ENCODE results near the gene CYP27A1.

CYP27A1 gene

GRCh38 chr2:218776488-218776887 is 5.5 kb upstream of the CYP27A1 start:
- no peak for DNase-seq

GRCh38 chr2:218777276-218777990 is 4.5 kb upstream of the CYP27A1 start:
- no peak for DNase-seq

- no peak for DNase-seq
These were observed 1.9 kb upstream of the CYP27A1 start for GRCh38 chr2:218780046-218780445.

DNA sequence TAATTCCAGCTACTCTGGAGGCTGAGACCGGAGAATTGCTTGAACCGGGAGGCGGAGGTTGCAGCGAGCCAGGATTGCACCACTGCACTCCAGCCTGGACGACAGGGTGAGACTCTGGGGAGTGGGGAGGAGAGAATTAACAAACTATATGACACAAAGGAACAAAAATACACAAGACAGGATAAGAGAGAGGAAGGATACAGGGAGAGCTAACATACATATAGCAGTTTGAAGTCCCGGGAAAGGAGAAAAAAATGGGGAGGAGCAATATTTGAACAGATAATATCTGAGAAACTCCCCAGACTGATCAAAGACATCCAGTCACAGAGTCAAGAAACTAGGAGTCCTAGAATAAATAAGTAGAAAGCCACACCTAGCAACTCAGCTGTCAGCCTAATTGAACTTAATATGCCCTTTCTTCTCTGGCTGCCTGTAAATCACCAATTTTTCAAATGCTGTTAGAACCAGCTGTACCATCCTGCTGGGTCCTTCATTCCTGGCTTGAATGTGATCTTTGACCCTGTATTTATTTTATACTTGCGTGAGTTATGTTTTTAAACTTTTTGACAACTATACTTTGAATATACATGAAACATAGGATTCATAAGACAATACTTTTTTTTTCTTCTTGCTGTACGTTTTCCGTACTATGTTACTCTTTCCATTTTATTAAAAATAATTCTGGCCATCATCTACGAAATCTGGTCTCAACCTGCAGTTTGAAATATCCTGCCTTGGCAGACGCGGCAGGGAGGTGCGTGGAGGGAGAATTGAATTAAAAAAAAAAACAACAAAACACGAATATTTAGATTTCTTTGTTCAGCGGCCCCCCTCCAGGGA is 876 bp upstream of the CYP27A1 start:
- no peak for DNase-seq

GRCh38 chr2:218782528-218782844 is 539 bp downstream of the CYP27A1 start:
- DNase-seq: no peak

GRCh38 chr2:218783688-218784087 is 1.7 kb downstream of the CYP27A1 start:
- no peak for DNase-seq

GRCh38 chr2:218785103-218785502 is 3.2 kb downstream of the CYP27A1 start:
- no peak for DNase-seq

- no peak for DNase-seq
These were observed 4.2 kb downstream of the CYP27A1 start for GRCh38 chr2:218786133-218786532.

- DNase-seq: no peak
These were observed 6.7 kb downstream of the CYP27A1 start for GRCh38 chr2:218788529-218789255.

DNA sequence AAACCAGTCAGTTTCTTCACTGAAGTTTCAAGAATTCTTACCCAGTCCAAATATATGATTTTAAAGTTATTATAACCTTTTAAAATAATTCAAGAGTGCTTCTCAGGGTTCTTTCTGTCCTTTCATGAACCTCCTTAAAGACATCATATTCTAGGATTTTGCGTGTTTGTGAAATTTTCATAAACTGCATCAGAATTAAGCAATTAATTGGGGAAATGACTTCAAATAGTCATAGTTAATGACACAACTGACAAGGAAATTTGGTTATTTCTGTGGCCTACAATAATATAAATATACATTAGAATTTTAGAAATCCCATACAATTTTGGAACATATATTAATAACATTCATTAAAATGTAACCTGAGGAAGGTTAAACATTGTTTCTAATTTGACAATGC is 10.5 kb downstream of the CYP27A1 start:
- DNase-seq: no peak

- no peak for DNase-seq
These were observed 14.7 kb downstream of the CYP27A1 start for GRCh38 chr2:218796691-218797090.

- no peak for DNase-seq
These were observed 17.0 kb downstream of the CYP27A1 start for GRCh38 chr2:218798767-218799504.

DNA sequence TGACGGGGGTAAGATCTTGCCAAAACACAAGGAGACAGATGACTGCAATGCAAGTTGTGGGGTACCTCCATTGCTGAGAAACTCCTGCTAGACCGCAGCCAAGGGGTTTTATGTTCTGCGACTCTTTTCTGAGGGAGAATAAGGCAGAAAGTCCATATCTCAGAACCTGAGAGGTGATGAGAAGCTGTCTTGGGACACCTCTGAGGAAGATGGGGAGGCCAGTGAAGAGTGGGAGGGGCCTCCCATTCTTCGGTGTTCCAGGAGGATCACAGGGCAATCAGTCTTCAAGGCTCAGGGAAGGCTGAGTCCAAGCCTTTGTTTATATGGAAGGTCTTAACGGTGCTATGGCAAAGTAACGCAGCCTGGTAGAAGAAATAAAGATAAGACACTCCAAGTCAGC is 18.0 kb downstream of the CYP27A1 start:
- no peak for DNase-seq

- no peak for DNase-seq
These were observed 20.5 kb downstream of the CYP27A1 start for GRCh38 chr2:218802386-218802994.

DNA sequence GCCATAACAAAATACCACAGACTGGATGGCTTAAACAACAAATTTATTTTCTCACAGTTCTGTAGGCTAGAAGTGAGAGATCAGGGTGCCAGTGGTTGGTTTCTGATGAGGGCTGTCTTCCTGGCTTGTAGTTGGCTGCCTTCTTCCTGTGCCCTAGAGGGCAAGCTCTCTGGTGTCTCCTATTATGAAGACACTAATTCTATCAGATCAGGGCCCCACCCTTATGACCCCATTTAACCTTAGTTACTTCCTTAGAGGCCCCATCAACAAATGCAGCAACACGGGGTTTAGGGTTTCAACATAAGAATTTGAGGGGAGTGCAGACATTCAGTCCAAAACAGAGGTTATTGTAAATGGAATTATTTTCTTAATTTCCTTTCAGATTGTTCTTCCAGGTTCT is 22.9 kb downstream of the CYP27A1 start:
- DNase-seq: no peak

DNA sequence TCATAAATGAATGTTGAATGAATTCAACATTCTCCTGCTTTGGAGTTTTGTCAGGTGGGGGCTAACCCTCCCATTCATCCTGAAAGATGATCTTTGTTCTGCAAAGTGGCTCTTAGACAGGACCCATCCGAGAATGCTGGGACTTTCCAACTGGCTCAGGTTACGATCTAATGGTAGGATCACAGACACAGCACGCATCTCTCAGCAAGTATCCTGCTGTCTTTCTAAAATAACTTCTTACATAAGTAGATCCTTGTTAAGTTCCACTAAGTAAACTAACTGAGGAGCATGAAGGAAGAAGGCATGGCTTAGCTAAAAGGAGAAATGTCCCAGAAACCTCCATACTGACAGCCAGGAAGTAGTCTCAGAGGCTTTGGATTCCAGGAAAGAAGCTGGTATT is 23.7 kb downstream of the CYP27A1 start:
- no peak for DNase-seq

DNA sequence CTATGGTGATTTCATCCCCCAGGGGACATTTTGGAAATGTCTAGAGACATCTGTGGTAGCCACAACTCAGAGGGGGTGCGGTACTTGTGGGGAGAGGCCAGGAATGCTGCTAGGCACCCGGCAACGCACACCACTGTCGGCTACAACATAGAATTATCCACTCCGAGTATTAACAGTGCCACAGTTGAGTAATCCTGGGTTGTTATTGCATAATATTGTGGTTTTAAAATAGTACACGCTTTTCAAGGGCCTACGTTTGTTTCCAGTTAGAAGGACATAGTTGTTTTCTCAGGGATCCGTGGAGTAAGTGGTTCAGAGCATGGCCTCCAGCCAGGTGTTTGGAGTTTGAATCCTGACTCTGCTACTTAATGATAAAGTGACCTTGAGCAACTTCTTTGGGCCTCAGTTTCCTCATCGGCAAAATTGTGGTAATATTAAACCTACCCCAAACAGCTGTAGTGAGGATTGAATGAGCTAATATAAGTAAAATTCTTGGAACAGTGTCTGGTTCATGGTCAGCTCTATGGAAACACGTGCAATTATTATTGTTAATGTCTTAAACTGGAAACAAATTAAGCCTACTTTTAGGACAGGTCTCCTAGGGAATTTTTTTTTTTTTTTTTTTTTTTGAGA is 24.5 kb downstream of the CYP27A1 start:
- peak; percentile 84 for DNase-seq

GRCh38 chr2:218807626-218808025 is 25.7 kb downstream of the CYP27A1 start:
- no peak for DNase-seq

- DNase-seq: no peak
These were observed 27.6 kb downstream of the CYP27A1 start for GRCh38 chr2:218809515-218809914.

DNA sequence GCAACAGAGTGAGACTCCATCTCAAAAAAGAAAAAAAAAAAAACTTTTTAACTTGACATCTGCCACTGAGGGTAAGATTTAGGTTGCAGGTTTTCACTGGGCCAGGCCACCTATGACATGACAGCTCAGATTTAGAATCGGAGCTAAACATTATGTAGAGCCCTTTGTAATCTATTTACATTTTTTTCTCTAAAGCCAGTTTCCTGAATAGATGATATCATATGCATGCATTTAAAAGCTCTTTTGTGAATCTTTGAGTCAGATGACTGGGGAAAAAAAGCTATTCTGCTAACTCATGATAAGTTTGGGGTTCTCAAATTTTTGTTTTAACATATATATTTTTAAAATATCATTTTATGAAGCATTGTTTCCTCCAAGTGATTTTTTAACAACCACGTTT is 28.3 kb downstream of the CYP27A1 start:
- DNase-seq: no peak

DNA sequence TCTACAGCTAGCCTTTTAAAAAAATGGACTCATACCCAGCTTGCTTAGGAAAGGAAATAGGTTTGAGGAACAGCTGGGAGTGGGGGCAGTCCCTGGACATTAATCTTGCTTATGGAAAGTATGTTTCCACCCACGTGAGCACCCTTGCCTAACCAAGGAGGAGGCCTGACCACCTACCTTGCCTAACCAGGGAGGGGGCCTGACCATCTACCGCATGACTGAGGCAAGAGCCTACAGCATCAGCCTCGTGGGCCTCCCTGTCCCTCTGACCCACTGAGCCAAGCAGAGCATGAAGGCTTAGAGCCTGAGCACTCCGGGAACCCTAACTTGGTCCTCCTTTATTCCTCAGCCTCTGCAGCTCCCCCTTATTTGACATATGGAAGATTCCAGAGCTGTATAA is 29.4 kb downstream of the CYP27A1 start:
- DNase-seq: peak; percentile 18

Measured in GF-D8 (cell line).